Pancreas (tissue), 10 donors: ENCODE results near the gene ANTKMT. TPM values are rescaled to one million over a fixed set of nuclear protein-coding genes. Genes with fewer than 3 reads are reported as not detected.

ENCODE experiments used
- ATAC-seq, 4 donors: fragments of 200-7000 bp; cut with Tn5 transposase; one replicate each; pipeline versions ENCODE4 v1.8.0 to v1.9.1; 2020; ENCODE audit warnings: mild to moderate bottlenecking in 4 of 4, moderate library complexity in 4 of 4
- DNase-seq, 6 donors: peaks; one replicate each; pipeline ENCODE4 v3.0.0-alpha.2; 2020
- FAIRE-seq: peaks from 2 replicates; lab custom pipeline; 2012; peaks lifted over from hg19 to GRCh38; lab: Jason Lieb, UNC
- H3K27ac ChIP-seq, 4 donors: fragments of 200-600 bp; sonication (generic); 1 replicate in 3 of 4; 2 replicates in 1 of 4; pipeline versions ENCODE4 v1.5.0 to v1.8.0; 2020
- H3K27me3 ChIP-seq, 4 donors: fragments of 200-600 bp; one replicate each; pipeline ENCODE4 v1.8.0; 2021
- H3K36me3 ChIP-seq, 3 donors: fragments of 200-600 bp; sonication (generic) in 1 of 3; one replicate each; pipeline versions ENCODE4 v1.5.0 to v1.8.0; 2020 to 2021
- H3K4me1 ChIP-seq, 3 donors: fragments of 200-600 bp; one replicate each; pipeline ENCODE4 v1.8.0; 2021
- H3K4me3 ChIP-seq, 4 donors: fragments of 200-600 bp; sonication (generic) in 2 of 4; one replicate each; pipeline versions ENCODE4 v1.5.0 to v1.8.0; 2020 to 2021
- H3K9me3 ChIP-seq, 4 donors: fragments of 200-600 bp; one replicate each; pipeline ENCODE4 v1.8.0; 2021
- WGBS, 2 donors: extraction: QIAGEN DNeasy Blood & Tissue Kit; methylation state at CpG; one replicate each; pipeline ENCODE4 v1.1.7; 2013; 5-methylcytosine and 5-hydroxymethylcytosine counted together
- intact Hi-C, 3 donors: fragments of 100-400 bp; cut with DNase I; formaldehyde crosslinking; loops; one replicate each; pipeline versions ENCODE4 v1.11.1 to v1.14.2; 2022
- polyA plus RNA-seq, 2 donors: library from polyadenylated mRNA; stranded (reverse); fragments of 200-250 nt; gene quantifications; one replicate each; pipeline ENCODE4 v1.2.3, GENCODE V29; 2013
- total RNA-seq, 6 donors: library from RNA; stranded (reverse); fragmentation: NEBNext Ultra II Directional in 4 of 6; extraction: Animal tissue kit (Norgen Biotek cat#: 25700) in 4 of 6; gene quantifications; one replicate each; pipeline versions ENCODE4 v1.2.1 to v1.2.4, GENCODE V29; 2021 to 2023
- TF ChIP-seq, protein P1 (sequence below), 4 donors: fragments of 200-600 bp; sonication (generic) in 3 of 4; IDR thresholded peaks; one replicate each; pipeline versions ENCODE4 v1.5.0 to v1.8.0; 2021; ENCODE audit warnings: antibody characterized with exemption in 4 of 4
- donor health status: healthy with polysubstance abuse.
- donor health status: DM: no; HTN: no; CAD: no; lungs with moderate emphysema.
- donor health status: DM: no; HTN: no; CAD: no.
- donor health status: control.
- donor health status: control.
- donor health status: Bipolar disorder and iron deficiency.
- donor health status: DM: yes; HTN: yes; CAD: no.
- donor health status: DM: no; HTN: no; CAD: no.
- donor health status: DM: no; HTN: no; CAD: no.
- donor health status: DM: yes; HTN: yes; CAD: no.

Gene ANTKMT
- total and polyA plus RNA-seq, 8 donors, result 12.2 to 41.7 (median 22.1) TPM

DNA sequence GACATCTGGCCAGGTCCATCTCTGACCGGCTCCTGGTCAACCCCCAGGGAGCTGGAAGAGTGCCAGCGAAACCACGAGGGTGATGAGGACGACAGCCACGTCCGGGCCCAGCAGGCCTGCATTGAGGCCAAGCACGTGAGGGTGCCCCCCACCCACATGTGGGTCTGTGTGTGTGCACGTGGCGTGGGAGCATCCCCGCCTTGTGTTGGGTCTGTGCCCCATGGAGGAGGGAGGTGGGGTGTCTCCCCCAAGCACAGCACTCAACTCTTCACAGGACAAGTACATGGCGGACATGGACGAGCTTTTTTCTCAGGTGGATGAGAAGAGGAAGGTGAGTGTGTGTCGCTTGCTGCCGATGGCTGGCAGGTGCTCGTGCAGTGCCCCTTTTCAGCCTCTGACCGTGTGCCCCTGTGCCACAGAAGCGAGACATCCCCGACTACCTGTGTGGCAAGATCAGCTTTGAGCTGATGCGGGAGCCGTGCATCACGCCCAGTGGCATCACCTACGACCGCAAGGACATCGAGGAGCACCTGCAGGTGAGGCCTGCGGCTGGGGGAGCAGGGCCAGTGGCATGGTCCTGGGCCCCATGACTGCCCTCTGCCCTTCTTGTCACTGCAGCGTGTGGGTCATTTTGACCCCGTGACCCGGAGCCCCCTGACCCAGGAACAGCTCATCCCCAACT lies 39.1 kb upstream of the ANTKMT start:
- peak in 3 of 6 donors; percentile 61 to 87 (median 79) for DNase-seq
- Histone ChIP-seq H3K27me3 (no peaks in the 10 kb centered on the region), H3K9me3 (no peaks in the 10 kb centered on the region), H3K4me1 (peaks cover 9 to 29% (median 24%) of the 10 kb centered on the region in 3 donors), H3K27ac (no peak overlapping the region), H3K36me3 (peaks cover 0 to 14% (median 13%) of the 10 kb centered on the region in 3 donors), H3K4me3 (peak overlapping the region in 2 of 4 donors; percentile 74 to 75)
- no peak for ATAC-seq
- no peak for FAIRE-seq
- TF ChIP-seq, protein P1, sequence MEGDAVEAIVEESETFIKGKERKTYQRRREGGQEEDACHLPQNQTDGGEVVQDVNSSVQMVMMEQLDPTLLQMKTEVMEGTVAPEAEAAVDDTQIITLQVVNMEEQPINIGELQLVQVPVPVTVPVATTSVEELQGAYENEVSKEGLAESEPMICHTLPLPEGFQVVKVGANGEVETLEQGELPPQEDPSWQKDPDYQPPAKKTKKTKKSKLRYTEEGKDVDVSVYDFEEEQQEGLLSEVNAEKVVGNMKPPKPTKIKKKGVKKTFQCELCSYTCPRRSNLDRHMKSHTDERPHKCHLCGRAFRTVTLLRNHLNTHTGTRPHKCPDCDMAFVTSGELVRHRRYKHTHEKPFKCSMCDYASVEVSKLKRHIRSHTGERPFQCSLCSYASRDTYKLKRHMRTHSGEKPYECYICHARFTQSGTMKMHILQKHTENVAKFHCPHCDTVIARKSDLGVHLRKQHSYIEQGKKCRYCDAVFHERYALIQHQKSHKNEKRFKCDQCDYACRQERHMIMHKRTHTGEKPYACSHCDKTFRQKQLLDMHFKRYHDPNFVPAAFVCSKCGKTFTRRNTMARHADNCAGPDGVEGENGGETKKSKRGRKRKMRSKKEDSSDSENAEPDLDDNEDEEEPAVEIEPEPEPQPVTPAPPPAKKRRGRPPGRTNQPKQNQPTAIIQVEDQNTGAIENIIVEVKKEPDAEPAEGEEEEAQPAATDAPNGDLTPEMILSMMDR (IDR thresholded peaks at IDR 0.05), result no peak
- whole genome bisulfite sequencing, 2 donors, result 71 to 79% methylated on average over 28 of the region's 28 CpGs
- intact Hi-C loops, result no loop called here

DNA sequence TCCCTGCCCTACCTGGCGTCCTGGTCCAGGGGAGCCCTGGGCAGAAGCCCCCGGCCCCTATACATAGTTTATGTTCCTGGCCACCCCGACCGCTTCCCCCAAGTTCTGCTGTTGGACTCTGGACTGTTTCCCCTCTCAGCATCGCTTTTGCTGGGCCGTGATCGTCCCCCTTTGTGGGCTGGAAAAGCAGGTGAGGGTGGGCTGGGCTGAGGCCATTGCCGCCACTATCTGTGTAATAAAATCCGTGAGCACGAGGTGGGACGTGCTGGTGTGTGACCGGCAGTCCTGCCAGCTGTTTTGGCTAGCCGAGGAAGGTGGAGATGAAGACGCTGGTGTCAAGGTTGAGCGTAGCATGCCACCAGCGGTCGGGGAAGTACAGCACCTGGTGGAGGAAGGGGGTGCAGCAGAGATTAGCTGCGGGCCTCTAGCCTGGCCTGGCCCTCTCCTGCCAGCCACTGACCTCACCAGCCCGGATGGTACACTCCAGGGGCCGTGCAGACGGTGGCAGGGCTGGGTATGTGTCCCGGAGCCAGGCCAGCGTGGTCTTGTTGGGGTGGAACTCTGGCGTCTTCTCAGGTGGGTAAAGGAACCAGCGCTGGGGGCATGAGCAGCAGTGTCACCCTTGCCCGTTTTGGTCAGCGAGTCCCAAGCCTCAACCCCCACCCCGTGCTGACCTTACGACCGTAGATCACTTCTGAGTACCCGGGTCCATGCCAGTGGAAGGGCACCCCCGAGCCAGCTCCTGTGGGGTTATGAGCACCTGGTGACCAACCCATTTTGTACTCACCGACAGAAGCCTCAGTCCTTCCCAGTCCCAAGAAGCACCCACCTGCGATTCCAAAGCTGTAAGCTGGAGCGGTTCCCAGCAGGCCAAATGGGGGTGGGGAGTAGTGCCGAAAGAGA lies 38.2 kb upstream of the ANTKMT start:
- H3K4me3 ChIP-seq, result peak overlapping the region in 2 of 4 donors; percentile 64 to 80
- H3K36me3 ChIP-seq, result peaks cover 0 to 14% (median 13%) of the 10 kb centered on the region in 3 donors
- ATAC-seq (no peak), FAIRE-seq (no peak), DNase-seq (peak in 2 of 6 donors; percentile 52 to 82)
- no peaks in the 10 kb centered on the region for H3K9me3 ChIP-seq
- no peak overlapping the region for H3K27ac ChIP-seq
- WGBS, 2 donors, result 59 to 61% methylated on average over 36 of the region's 36 CpGs
- H3K4me1 ChIP-seq, result peaks cover 9 to 29% (median 24%) of the 10 kb centered on the region in 3 donors
- H3K27me3 ChIP-seq, result no peaks in the 10 kb centered on the region
- intact Hi-C loops, result no loop called here
- TF ChIP-seq, protein P1 (IDR thresholded peaks at IDR 0.05), result no peak

DNA sequence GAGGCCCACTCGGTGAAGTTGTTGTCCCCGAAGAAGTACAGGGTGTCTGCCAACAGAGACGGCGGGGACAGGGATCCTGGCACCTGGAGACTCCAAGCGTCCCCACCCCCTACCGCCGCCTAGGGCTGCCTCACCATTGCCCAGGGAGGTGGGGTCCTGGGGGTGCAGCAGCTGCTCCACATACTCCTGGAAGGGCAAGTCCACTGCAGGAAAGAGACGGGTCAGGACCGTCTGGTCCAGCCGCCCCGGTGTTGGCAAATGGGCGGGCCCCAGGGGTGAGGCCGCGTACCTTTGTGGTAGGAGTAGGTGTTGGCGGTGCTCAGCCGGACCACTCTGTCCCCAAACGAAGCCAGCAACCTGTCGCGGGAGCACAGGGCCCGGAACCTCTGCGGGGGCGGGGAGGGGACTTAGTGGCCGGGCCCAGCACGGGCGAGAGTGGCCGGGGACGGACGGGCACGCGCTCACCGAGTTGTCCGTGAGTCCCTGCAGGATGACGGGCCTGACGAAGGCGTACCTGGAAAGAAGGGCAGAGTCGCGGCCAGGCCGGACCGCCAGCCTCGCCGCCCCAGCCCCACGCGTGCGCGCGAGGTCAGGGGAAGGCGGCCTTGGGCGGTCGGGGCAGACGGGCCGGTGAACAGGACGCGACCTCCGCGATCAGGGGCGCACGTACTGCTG lies 37.4 kb upstream of the ANTKMT start:
- H3K27me3 ChIP-seq, result no peaks in the 10 kb centered on the region
- peak overlapping the region in 3 of 4 donors; percentile 41 to 80 (median 54) for H3K27ac ChIP-seq
- no peaks in the 10 kb centered on the region for H3K9me3 ChIP-seq
- TF ChIP-seq, protein P1 (IDR thresholded peaks at IDR 0.05), result no peak
- H3K36me3 ChIP-seq, result peaks cover 0 to 14% (median 13%) of the 10 kb centered on the region in 3 donors
- peak overlapping the region; percentile 52 to 80 (median 72) for H3K4me3 ChIP-seq
- DNase-seq, result peak in 2 of 6 donors; percentile 32 to 86
- FAIRE-seq, result no peak
- peaks cover 9 to 29% (median 24%) of the 10 kb centered on the region in 3 donors for H3K4me1 ChIP-seq
- 9 to 12% methylated on average over 39 to 57 of the region's 57 CpGs for WGBS, 2 donors
- intact Hi-C loops, result no loop called here
- ATAC-seq, result no peak

DNA sequence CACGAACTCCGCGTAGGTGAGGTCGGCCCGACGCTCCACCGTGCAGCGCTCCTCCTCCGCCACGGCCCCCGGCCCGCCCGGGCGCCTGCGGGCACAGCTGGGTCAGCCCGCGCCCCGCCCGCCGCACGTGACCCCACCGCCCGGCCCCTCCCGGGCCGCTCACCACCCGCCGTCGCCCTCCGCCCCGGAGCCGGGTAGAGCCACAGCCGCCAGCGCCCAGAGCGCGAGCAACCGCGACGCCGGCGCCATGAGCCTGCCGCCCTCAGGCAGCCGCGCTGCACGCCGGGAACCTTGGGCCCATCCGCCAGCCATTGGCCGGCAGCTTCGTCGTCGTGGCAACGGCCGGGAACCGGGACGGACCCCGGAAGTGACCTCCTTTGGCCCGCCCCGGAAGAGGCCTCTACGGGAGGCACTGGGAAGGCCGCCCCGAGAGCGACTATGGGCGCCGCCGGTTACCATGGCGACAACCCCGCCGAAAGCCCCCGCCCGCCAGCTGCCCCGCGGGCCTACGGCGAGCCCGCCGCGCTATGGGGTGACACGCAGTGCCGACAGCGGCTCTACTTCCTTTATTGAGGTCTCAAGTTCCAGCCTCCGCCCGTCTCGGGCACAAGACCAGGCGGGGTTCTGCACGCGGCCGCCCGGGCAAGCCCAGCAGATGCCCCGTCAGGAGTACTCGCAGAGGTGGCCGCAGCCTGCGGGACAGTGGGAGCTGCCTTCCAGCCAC lies 36.7 kb upstream of the ANTKMT start, which contains the start of gene JMJD8:
Gene JMJD8 (minus strand): TSS at position 264 of the 724 bp plus-strand sequence. CDS start 15 bp downstream, at position 249.
- H3K27me3 ChIP-seq, result no peaks in the 10 kb centered on the region
- intact Hi-C loops, result no loop called here
- WGBS, 2 donors, result 0 to 1% methylated on average over 55 to 91 of the region's 91 CpGs

More for the DNA sequence above, 36.7 kb upstream of the ANTKMT start, which contains the start of gene JMJD8:
- TF ChIP-seq, protein P1 (IDR thresholded peaks at IDR 0.05), result no peak
- H3K27ac ChIP-seq, result peak within 1 kb of the TSS; percentile 54 to 81 (median 74)
- H3K9me3 ChIP-seq, result no peaks in the 10 kb centered on the region
- peak; percentile 97 to 98 (median 98) for DNase-seq
- H3K36me3 ChIP-seq, result peaks cover 0 to 14% (median 13%) of the 10 kb centered on the region in 3 donors
- FAIRE-seq, result no peak
- peaks cover 9 to 32% (median 28%) of the 10 kb centered on the region in 3 donors for H3K4me1 ChIP-seq
- ATAC-seq, result peak; percentile 70 to 80 (median 74)
- peak within 1 kb of the TSS; percentile 52 to 80 (median 72) for H3K4me3 ChIP-seq
